NCI-H128 (cell line): ENCODE data around the gene LMTK2.

ENCODE experiments used
- DNase-seq: peaks from one replicate; lab custom pipeline; 2025; ENCODE audit not compliant: unreplicated experiment; lab: John Stamatoyannopoulos, UW

Gene LMTK2

GRCh38 chr7:98254951-98255610 is 148.4 kb downstream of the LMTK2 start:
- no peak for DNase-seq

- DNase-seq: no peak
These were observed 149.8 kb downstream of the LMTK2 start for GRCh38 chr7:98256431-98256830.

DNA sequence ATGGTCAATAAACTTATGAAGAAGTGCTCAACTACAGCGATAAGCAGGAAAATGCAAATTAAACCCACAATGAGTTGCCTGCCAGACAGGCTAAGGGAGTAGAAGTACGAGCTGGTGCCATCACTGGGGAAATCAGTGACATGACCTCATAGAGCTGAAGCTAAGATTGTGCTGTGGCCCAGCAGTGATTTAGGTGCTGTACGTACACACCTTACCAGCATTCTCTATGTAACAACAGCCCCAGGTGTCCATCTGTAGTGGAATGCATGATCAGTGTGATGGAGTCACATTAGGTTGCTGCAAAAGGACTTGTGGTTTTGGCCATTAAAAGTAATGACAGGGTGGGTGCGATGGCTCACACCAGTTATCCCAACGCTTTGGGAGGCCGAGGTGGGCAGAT is 151.0 kb downstream of the LMTK2 start:
- DNase-seq: no peak
